Activated T-cell treated with anti-CD3 and anti-CD28 coated beads, Interleukin-2, amount 50 U/mL, for 72 hours (primary cell): ENCODE measurements around the gene PCNT. TPM values are rescaled to one million over a fixed set of nuclear protein-coding genes. Genes with fewer than 3 reads are reported as not detected.
"Not testable (repeated sequence)": the region's sequence is repeated elsewhere in the genome, so short reads cannot be mapped to it uniquely, and the experiment has no call there.

Source experiments
- ATAC-seq, 2 donors: fragments of 150-1000 bp; cut with Tn5 transposase; replicated peaks in 1 of 2; 2 replicates each; pipeline ENCODE4 v1.10.0; 2021; ENCODE audit warnings: moderate library complexity in 2 of 2, mild to moderate bottlenecking in 1 of 2
- DNase-seq, 2 donors: peaks; one replicate each; pipeline ENCODE4 v3.0.0; 2021 to 2022; ENCODE audit warnings: mixed read lengths in 1 of 2
- H3K27ac Mint-ChIP-seq: one replicate; pipeline ENCODE4 v1.8.0; 2022; ENCODE audit warnings: mild to moderate bottlenecking, moderate library complexity, mixed read lengths
- H3K27me3 Mint-ChIP-seq: one replicate; pipeline ENCODE4 v1.8.0; 2022; ENCODE audit warnings: low read depth, mixed read lengths
- H3K36me3 Mint-ChIP-seq, 2 donors: one replicate each; pipeline ENCODE4 v1.8.0; 2022; ENCODE audit warnings: mixed read lengths in 2 of 2, mild to moderate bottlenecking in 1 of 2; ENCODE audit not compliant: insufficient read depth in 2 of 2
- H3K4me1 Mint-ChIP-seq: one replicate; pipeline ENCODE4 v1.8.0; 2022; ENCODE audit warnings: low read depth, mixed read lengths
- H3K4me3 Mint-ChIP-seq, 2 donors: one replicate each; pipeline ENCODE4 v1.8.0; 2022; ENCODE audit warnings: mild to moderate bottlenecking in 2 of 2, mixed read lengths in 2 of 2, moderate library complexity in 2 of 2
- H3K9me3 Mint-ChIP-seq, 2 donors: one replicate each; pipeline ENCODE4 v1.8.0; 2022; ENCODE audit warnings: mixed read lengths in 2 of 2
- total RNA-seq, 2 donors: library from RNA; stranded (reverse); gene quantifications; one replicate each; pipeline ENCODE4 v1.2.3, GENCODE V29; 2022

The PCNT gene
- total RNA-seq, 2 donors from 2014 or later = 69.6 to 83.5 TPM

GRCh38 chr21:46441331-46441730 lies 117.4 kb downstream of the PCNT start:
- Mint-ChIP-seq H3K4me1 (no peaks in the 10 kb centered on the region), H3K9me3 (no peaks in the 10 kb centered on the region), H3K27ac (no peak overlapping the region), H3K36me3 (peaks cover 1 to 19% of the 10 kb centered on the region in 2 donors), H3K27me3 (no peaks in the 10 kb centered on the region), H3K4me3 (no peak overlapping the region)
- DNase-seq (no peak), ATAC-seq (no peak)

- ATAC-seq = no peak
- no peak overlapping the region for H3K4me3 Mint-ChIP-seq
These were observed 118.1 kb downstream of the PCNT start for GRCh38 chr21:46441961-46442498.

GRCh38 chr21:46442938-46443337 lies 119.0 kb downstream of the PCNT start:
- Mint-ChIP-seq H3K4me3 (no peak overlapping the region), H3K27ac (peak overlapping the region; percentile 29), H3K36me3 (peaks cover 3 to 20% of the 10 kb centered on the region in 2 donors), H3K27me3 (no peaks in the 10 kb centered on the region), H3K4me1 (no peaks in the 10 kb centered on the region), H3K9me3 (peaks cover 0 to 2% of the 10 kb centered on the region in 2 donors)
- ATAC-seq (no peak), DNase-seq (no peak)

More at GRCh38 chr21:46441961-46442498, 118.1 kb downstream of the PCNT start:
- no peak for DNase-seq
- Mint-ChIP-seq H3K27ac (no peak overlapping the region), H3K4me1 (no peaks in the 10 kb centered on the region), H3K27me3 (no peaks in the 10 kb centered on the region), H3K9me3 (no peaks in the 10 kb centered on the region), H3K36me3 (peaks cover 1 to 19% of the 10 kb centered on the region in 2 donors)

GRCh38 chr21:46443910-46444309 lies 120.0 kb downstream of the PCNT start:
- Mint-ChIP-seq H3K4me3 (no peak overlapping the region), H3K36me3 (peaks cover 8 to 26% of the 10 kb centered on the region in 2 donors), H3K9me3 (peaks cover 0 to 7% of the 10 kb centered on the region in 2 donors), H3K27me3 (no peaks in the 10 kb centered on the region), H3K27ac (no peak overlapping the region), H3K4me1 (no peaks in the 10 kb centered on the region)
- DNase-seq (no peak), ATAC-seq (no peak)

- ATAC-seq = no peak
- no peaks in the 10 kb centered on the region for H3K4me1 Mint-ChIP-seq
- no peak overlapping the region for H3K4me3 Mint-ChIP-seq
- no peaks in the 10 kb centered on the region for H3K27me3 Mint-ChIP-seq
- no peak overlapping the region for H3K27ac Mint-ChIP-seq
- H3K36me3 Mint-ChIP-seq = peaks cover 9 to 25% of the 10 kb centered on the region in 2 donors
- H3K9me3 Mint-ChIP-seq = peaks cover 1 to 7% of the 10 kb centered on the region in 2 donors
- DNase-seq = no peak
These were observed 124.2 kb downstream of the PCNT start for GRCh38 chr21:46448108-46448507.

GRCh38 chr21:46448855-46449254 lies 124.9 kb downstream of the PCNT start:
- not testable (repeated sequence) for H3K4me1 Mint-ChIP-seq, H3K27ac Mint-ChIP-seq, H3K9me3 Mint-ChIP-seq, ATAC-seq, H3K4me3 Mint-ChIP-seq, DNase-seq, H3K27me3 Mint-ChIP-seq
- peaks cover 9 to 25% of the 10 kb centered on the region in 2 donors for H3K36me3 Mint-ChIP-seq

- Mint-ChIP-seq H3K9me3 (peaks cover 1 to 5% of the 10 kb centered on the region in 2 donors), H3K27me3 (no peaks in the 10 kb centered on the region), H3K4me3 (no peak overlapping the region), H3K27ac (no peak overlapping the region), H3K4me1 (peaks cover 30% of the 10 kb centered on the region), H3K36me3 (peaks cover 13 to 26% of the 10 kb centered on the region in 2 donors)
- ATAC-seq (no peak), DNase-seq (no peak)
These were observed 128.8 kb downstream of the PCNT start for GRCh38 chr21:46452710-46453109.

- peaks cover 8 to 17% of the 10 kb centered on the region in 2 donors for H3K36me3 Mint-ChIP-seq
- no peaks in the 10 kb centered on the region for H3K27me3 Mint-ChIP-seq
- H3K4me3 Mint-ChIP-seq = no peak overlapping the region
- no peak overlapping the region for H3K27ac Mint-ChIP-seq
- peaks cover 32% of the 10 kb centered on the region for H3K4me1 Mint-ChIP-seq
- no peak for DNase-seq
- peaks cover 0 to 1% of the 10 kb centered on the region in 2 donors for H3K9me3 Mint-ChIP-seq
- ATAC-seq = no peak
These were observed 130.2 kb downstream of the PCNT start for GRCh38 chr21:46454142-46454541.

GRCh38 chr21:46454634-46455390 lies 130.9 kb downstream of the PCNT start:
- Mint-ChIP-seq H3K36me3 (peaks cover 8 to 18% of the 10 kb centered on the region in 2 donors), H3K9me3 (peaks cover 0 to 1% of the 10 kb centered on the region in 2 donors), H3K4me1 (peaks cover 33% of the 10 kb centered on the region), H3K27ac (no peak overlapping the region), H3K4me3 (no peak overlapping the region), H3K27me3 (no peaks in the 10 kb centered on the region)
- ATAC-seq (no peak), DNase-seq (no peak)

- Mint-ChIP-seq H3K9me3 (no peaks in the 10 kb centered on the region), H3K4me3 (peak overlapping the region in 1 of 2 donors; percentile 21), H3K4me1 (peaks cover 41% of the 10 kb centered on the region), H3K27ac (no peak overlapping the region), H3K27me3 (no peaks in the 10 kb centered on the region), H3K36me3 (peaks cover 6 to 15% of the 10 kb centered on the region in 2 donors)
- ATAC-seq (no peak), DNase-seq (no peak)
These were observed 131.8 kb downstream of the PCNT start for GRCh38 chr21:46455575-46456385.

GRCh38 chr21:46456750-46457149 lies 132.8 kb downstream of the PCNT start:
- Mint-ChIP-seq H3K9me3 (no peaks in the 10 kb centered on the region), H3K27me3 (no peaks in the 10 kb centered on the region), H3K4me3 (peak overlapping the region; percentile 56 to 91), H3K36me3 (peaks cover 6 to 15% of the 10 kb centered on the region in 2 donors), H3K4me1 (peaks cover 47% of the 10 kb centered on the region), H3K27ac (no peak overlapping the region)
- ATAC-seq (no peak), DNase-seq (no peak)

GRCh38 chr21:46457801-46458314 lies 133.9 kb downstream of the PCNT start:
- Mint-ChIP-seq H3K36me3 (peaks cover 7 to 16% of the 10 kb centered on the region in 2 donors), H3K27ac (peak overlapping the region; percentile 43), H3K4me1 (peaks cover 53% of the 10 kb centered on the region), H3K27me3 (no peaks in the 10 kb centered on the region), H3K9me3 (no peaks in the 10 kb centered on the region), H3K4me3 (peak overlapping the region; percentile 87 to 91)
- DNase-seq (peak; percentile 58 to 61), ATAC-seq (peak; percentile 35 to 43)
